Uterus (tissue), 2 donors: ENCODE results near the gene ITGB5.

Experiments
- POLR2A ChIP-seq, 2 donors: fragments of 450-650 bp; IDR thresholded peaks; one replicate each; pipeline ENCODE4 v1.6.1; 2016; ENCODE audit warnings: antibody characterized with exemption in 2 of 2, mild to moderate bottlenecking in 1 of 2, moderate library complexity in 1 of 2
- TF ChIP-seq, protein P1 (sequence below), 4 experiments: fragments of 200-600 bp in 2 of 4; fragments of 450-650 bp in 2 of 4; sonication (generic) in 2 of 4; IDR thresholded peaks; one replicate each; pipeline ENCODE4 v1.5.1; 2016 to 2019; ENCODE audit warnings: antibody characterized with exemption in 4 of 4, mild to moderate bottlenecking in 2 of 4, moderate library complexity in 1 of 4

DNA sequence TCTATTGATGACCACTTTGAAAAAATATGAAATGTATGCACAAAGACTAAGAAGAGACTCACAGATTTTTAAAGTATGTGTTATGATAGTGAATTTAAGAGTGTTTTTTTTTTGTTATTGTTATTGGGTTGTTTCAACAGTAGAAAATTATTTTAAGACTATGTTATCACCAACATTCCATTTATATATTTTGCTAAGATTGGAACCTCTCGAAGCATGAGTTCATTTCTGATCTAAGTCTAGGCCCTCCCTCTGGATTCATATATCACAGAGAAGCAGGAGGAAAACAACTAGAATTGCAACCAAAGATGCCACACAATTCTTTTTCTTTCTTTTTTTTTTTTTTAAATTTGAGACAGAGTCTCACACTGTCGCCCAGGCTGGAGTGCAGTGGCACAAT is 46.8 kb downstream of the ITGB5 start:
- TF ChIP-seq, protein P1, sequence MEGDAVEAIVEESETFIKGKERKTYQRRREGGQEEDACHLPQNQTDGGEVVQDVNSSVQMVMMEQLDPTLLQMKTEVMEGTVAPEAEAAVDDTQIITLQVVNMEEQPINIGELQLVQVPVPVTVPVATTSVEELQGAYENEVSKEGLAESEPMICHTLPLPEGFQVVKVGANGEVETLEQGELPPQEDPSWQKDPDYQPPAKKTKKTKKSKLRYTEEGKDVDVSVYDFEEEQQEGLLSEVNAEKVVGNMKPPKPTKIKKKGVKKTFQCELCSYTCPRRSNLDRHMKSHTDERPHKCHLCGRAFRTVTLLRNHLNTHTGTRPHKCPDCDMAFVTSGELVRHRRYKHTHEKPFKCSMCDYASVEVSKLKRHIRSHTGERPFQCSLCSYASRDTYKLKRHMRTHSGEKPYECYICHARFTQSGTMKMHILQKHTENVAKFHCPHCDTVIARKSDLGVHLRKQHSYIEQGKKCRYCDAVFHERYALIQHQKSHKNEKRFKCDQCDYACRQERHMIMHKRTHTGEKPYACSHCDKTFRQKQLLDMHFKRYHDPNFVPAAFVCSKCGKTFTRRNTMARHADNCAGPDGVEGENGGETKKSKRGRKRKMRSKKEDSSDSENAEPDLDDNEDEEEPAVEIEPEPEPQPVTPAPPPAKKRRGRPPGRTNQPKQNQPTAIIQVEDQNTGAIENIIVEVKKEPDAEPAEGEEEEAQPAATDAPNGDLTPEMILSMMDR (IDR thresholded peaks at IDR 0.05) = no peak
- no peak for TF ChIP-seq POLR2A (IDR thresholded peaks at IDR 0.05)
